ENCODE data around the gene MAP7. TPM values are rescaled to one million over a fixed set of nuclear protein-coding genes. Genes with fewer than 3 reads are reported as not detected.

MAP7 gene
- total RNA-seq, 1 donor from 2014 or later: 0.75 TPM

GRCh38 chr6:136564180-136564579 is 14.0 kb upstream of the MAP7 start:
- intact Hi-C loops (cut with micrococcal nuclease): no loop called here

- intact Hi-C loops (cut with micrococcal nuclease): no loop called here
Observed at GRCh38 chr6:136563386-136564152, 13.3 kb upstream of the MAP7 start.

- intact Hi-C loops (cut with micrococcal nuclease): no loop called here
Observed at GRCh38 chr6:136562211-136562610, 12.0 kb upstream of the MAP7 start.

- intact Hi-C loops (cut with micrococcal nuclease): no loop called here
Observed at GRCh38 chr6:136553166-136553787, 3.1 kb upstream of the MAP7 start.

- intact Hi-C loops (cut with micrococcal nuclease): no loop called here
Observed at GRCh38 chr6:136552054-136552453, 1.8 kb upstream of the MAP7 start.

- intact Hi-C loops (cut with micrococcal nuclease): no loop called here
Observed at GRCh38 chr6:136551103-136551502, 881 bp upstream of the MAP7 start.

GRCh38 chr6:136550045-136550329 is 235 bp downstream of the MAP7 start:
- intact Hi-C loops (cut with micrococcal nuclease): no loop called here

- intact Hi-C loops (cut with micrococcal nuclease): no loop called here
Observed at GRCh38 chr6:136549300-136550044, 750 bp downstream of the MAP7 start.

GRCh38 chr6:136548582-136549299 is 1.5 kb downstream of the MAP7 start:
- intact Hi-C loops (cut with micrococcal nuclease): no loop called here

- intact Hi-C loops (cut with micrococcal nuclease): no loop called here
Observed at GRCh38 chr6:136547871-136548270, 2.4 kb downstream of the MAP7 start.

GRCh38 chr6:136547336-136547735 is 2.9 kb downstream of the MAP7 start:
- intact Hi-C loops (cut with micrococcal nuclease): no loop called here

- intact Hi-C loops (cut with micrococcal nuclease): no loop called here
Observed at GRCh38 chr6:136546331-136546730, 3.9 kb downstream of the MAP7 start.

GRCh38 chr6:136544326-136544725 is 5.9 kb downstream of the MAP7 start:
- intact Hi-C loops (cut with micrococcal nuclease): no loop called here

GRCh38 chr6:136541395-136541794 is 8.8 kb downstream of the MAP7 start:
- intact Hi-C loops (cut with micrococcal nuclease): no loop called here

- intact Hi-C loops (cut with micrococcal nuclease): no loop called here
Observed at GRCh38 chr6:136539967-136540652, 10.1 kb downstream of the MAP7 start.

GRCh38 chr6:136538836-136539235 is 11.4 kb downstream of the MAP7 start:
- intact Hi-C loops (cut with micrococcal nuclease): no loop called here

GRCh38 chr6:136535880-136536650 is 14.2 kb downstream of the MAP7 start:
- intact Hi-C loops (cut with micrococcal nuclease): no loop called here

- intact Hi-C loops (cut with micrococcal nuclease): no loop called here
Observed at GRCh38 chr6:136535017-136535765, 15.0 kb downstream of the MAP7 start.

- intact Hi-C loops (cut with micrococcal nuclease): no loop called here
Observed at GRCh38 chr6:136534268-136534667, 16.0 kb downstream of the MAP7 start.

GRCh38 chr6:136533487-136533886 is 16.7 kb downstream of the MAP7 start:
- intact Hi-C loops (cut with micrococcal nuclease): no loop called here

Measured in T-helper 2 cell treated with Interferon-gamma antibody and Interleukin-4, amounts not matched to agents 100 ng/mL and 5 ng/mL, for 36 hours (primary cell).